GM23248 (cell line): ENCODE measurements around the gene SELENOT. TPM values are rescaled to one million over a fixed set of nuclear protein-coding genes. Genes with fewer than 3 reads are reported as not detected.

Source experiments
- DNase-seq: peaks from one replicate; pipeline ENCODE4 v3.0.0-alpha.2; 2015
- H2AFZ ChIP-seq: fragments of 200-600 bp; sonication (generic); 2 replicates; pipeline ENCODE4 v1.6.1; 2016; ENCODE audit warnings: antibody characterized with exemption
- H3F3A ChIP-seq: fragments of 200-600 bp; sonication (generic); 2 replicates; pipeline ENCODE4 v1.6.1; 2016; ENCODE audit warnings: mild to moderate bottlenecking, antibody characterized with exemption, mixed run types; ENCODE audit not compliant: insufficient read depth
- H3K27ac ChIP-seq: fragments of 200-600 bp; sonication (generic); 2 replicates; pipeline ENCODE4 v1.5.1; 2016; ENCODE audit warnings: mild to moderate bottlenecking
- H3K27me3 ChIP-seq: fragments of 200-600 bp; sonication (generic); replicated peaks from 2 replicates; pipeline ENCODE4 v1.6.1; 2016; ENCODE audit warnings: mild to moderate bottlenecking; ENCODE audit not compliant: insufficient read depth
- H3K36me3 ChIP-seq: fragments of 200-600 bp; sonication (generic); 2 replicates; pipeline ENCODE4 v1.6.1; 2016; ENCODE audit warnings: low read depth, mild to moderate bottlenecking
- H3K4me1 ChIP-seq: fragments of 200-600 bp; sonication (generic); 2 replicates; pipeline ENCODE4 v1.6.1; 2016; ENCODE audit warnings: mild to moderate bottlenecking; ENCODE audit not compliant: insufficient read depth
- H3K4me2 ChIP-seq: fragments of 200-600 bp; sonication (generic); one replicate; pipeline ENCODE4 v1.6.1; 2016; ENCODE audit warnings: mild to moderate bottlenecking; ENCODE audit not compliant: unreplicated experiment
- H3K4me3 ChIP-seq: fragments of 200-600 bp; sonication (generic); 2 replicates; pipeline ENCODE4 v1.5.1; 2016; ENCODE audit warnings: mild to moderate bottlenecking
- H3K79me2 ChIP-seq: fragments of 200-600 bp; sonication (generic); 2 replicates; pipeline ENCODE4 v1.6.1; 2016; ENCODE audit warnings: mild to moderate bottlenecking; ENCODE audit not compliant: insufficient read depth
- H3K9ac ChIP-seq: fragments of 200-600 bp; sonication (generic); 2 replicates; pipeline ENCODE4 v1.6.1; 2016; ENCODE audit warnings: mild to moderate bottlenecking
- H3K9me2 ChIP-seq: fragments of 200-600 bp; sonication (generic); 2 replicates; pipeline ENCODE4 v1.6.1; 2016; ENCODE audit warnings: mixed run types, mild to moderate bottlenecking, moderate library complexity; ENCODE audit not compliant: insufficient read depth
- H3K9me3 ChIP-seq: fragments of 200-600 bp; sonication (generic); one replicate; pipeline ENCODE4 v1.6.1; 2017; ENCODE audit warnings: low read depth
- H4K20me1 ChIP-seq: fragments of 200-600 bp; sonication (generic); 2 replicates; pipeline ENCODE4 v1.6.0; 2016; ENCODE audit not compliant: insufficient read depth
- EZH2 ChIP-seq: fragments of 200-600 bp; sonication (generic); IDR thresholded peaks from 2 replicates; pipeline ENCODE4 v1.6.1; 2018; ENCODE audit warnings: antibody characterized with exemption, mild to moderate bottlenecking; ENCODE audit not compliant: insufficient read depth, poor library complexity, severe bottlenecking
- EZH2phosphoT487 ChIP-seq: fragments of 200-600 bp; sonication (generic); IDR thresholded peaks from 2 replicates; pipeline ENCODE4 v1.6.1; 2018; ENCODE audit warnings: antibody characterized with exemption, moderate library complexity, mild to moderate bottlenecking, low read depth; ENCODE audit not compliant: insufficient read depth
- WGBS, 2 experiments: methylation state at CpG; one replicate each; pipeline ENCODE4 v1.1.6; 2015 to 2017; ENCODE audit warnings: low lambda C conversion rate in 2 of 2, low coverage in 1 of 2; ENCODE audit errors: missing lambda C conversion rate in 2 of 2; 5-methylcytosine and 5-hydroxymethylcytosine counted together
- in situ Hi-C: fragments of 300-500 bp; cut with MboI; formaldehyde crosslinking; loops from 2 replicates; pipeline ENCODE4 v1.15.0; 2020
- polyA plus RNA-seq: library from polyadenylated mRNA; unstranded; fragments of >200 nt; fragmentation: Nextera tagmentation; extraction: Ambion mirVana; gene quantifications from 2 replicates; pipeline ENCODE4 v1.2.1, GENCODE V29; 2016
- total RNA-seq: library from RNA; depleted of rRNA; stranded (reverse); fragments of >200 nt; shearing (Covaris generic); gene quantifications from 2 replicates; pipeline ENCODE4 v1.2.3, GENCODE V29; 2014

SELENOT gene
- total and polyA plus RNA-seq, 2 experiments from 2014 or later, result 179 to 187 TPM

- no peaks in the 10 kb centered on the region for H3K27me3 ChIP-seq
- H3K36me3 ChIP-seq, result peaks cover under 1% of the 10 kb centered on the region; the same call in 1 of the 2 replicates
- H3K9me2 ChIP-seq, result no peaks in the 10 kb centered on the region
- no peak overlapping the region for H3K4me2 ChIP-seq
- no peaks in the 10 kb centered on the region for H3K9me3 ChIP-seq
- no peak overlapping the region for H3K27ac ChIP-seq
- no peak for DNase-seq
- no peak overlapping the region for H3K4me3 ChIP-seq
- no peaks in the 10 kb centered on the region for H4K20me1 ChIP-seq
- TF ChIP-seq EZH2phosphoT487, result no peak
- TF ChIP-seq EZH2, result no peak
- in situ Hi-C loops, result no loop called here
- no peaks in the 10 kb centered on the region for H3K79me2 ChIP-seq
- 0 out of 2 replicates have a peak, but pooled peaks cover 6% of the 10 kb centered on the region for H3F3A ChIP-seq
- 97 to 100% methylated on average over 1 of the region's 1 CpG for WGBS, 2 experiments
- no peaks in the 10 kb centered on the region for H3K4me1 ChIP-seq
- H3K9ac ChIP-seq, result no peak overlapping the region
- no peak overlapping the region for H2AFZ ChIP-seq
These were observed 32.4 kb downstream of the SELENOT start for GRCh38 chr3:150635526-150635925.

GRCh38 chr3:150636258-150636657, 33.1 kb downstream of the SELENOT start:
- H3K9ac ChIP-seq, result no peak overlapping the region
- in situ Hi-C loops, result no loop called here
- no peak overlapping the region for H3K27ac ChIP-seq
- no peaks in the 10 kb centered on the region for H3K36me3 ChIP-seq
- no peak overlapping the region for H3K4me2 ChIP-seq
- no peak for TF ChIP-seq EZH2
- no peak for TF ChIP-seq EZH2phosphoT487
- H3F3A ChIP-seq, result 0 out of 2 replicates have a peak, but pooled peaks cover 6% of the 10 kb centered on the region
- H3K4me3 ChIP-seq, result no peak overlapping the region
- no peaks in the 10 kb centered on the region for H3K79me2 ChIP-seq
- no peaks in the 10 kb centered on the region for H3K27me3 ChIP-seq
- no peaks in the 10 kb centered on the region for H3K9me3 ChIP-seq
- 95 to 98% methylated on average over 5 of the region's 5 CpGs for WGBS, 2 experiments
- H2AFZ ChIP-seq, result no peak overlapping the region
- H4K20me1 ChIP-seq, result no peaks in the 10 kb centered on the region
- no peaks in the 10 kb centered on the region for H3K9me2 ChIP-seq
- no peak for DNase-seq
- H3K4me1 ChIP-seq, result no peaks in the 10 kb centered on the region

- H3K79me2 ChIP-seq, result no peaks in the 10 kb centered on the region
- H3F3A ChIP-seq, result 0 out of 2 replicates have a peak, but pooled peaks cover 6% of the 10 kb centered on the region
- no peak overlapping the region for H3K9ac ChIP-seq
- H3K4me2 ChIP-seq, result no peak overlapping the region
- H4K20me1 ChIP-seq, result no peaks in the 10 kb centered on the region
- no peaks in the 10 kb centered on the region for H3K9me2 ChIP-seq
- no peaks in the 10 kb centered on the region for H3K4me1 ChIP-seq
- no peaks in the 10 kb centered on the region for H3K27me3 ChIP-seq
- H3K36me3 ChIP-seq, result no peaks in the 10 kb centered on the region
- in situ Hi-C loops, result no loop called here
- no peak for TF ChIP-seq EZH2
- no peak for TF ChIP-seq EZH2phosphoT487
- no peak overlapping the region for H2AFZ ChIP-seq
- no peak overlapping the region for H3K4me3 ChIP-seq
- H3K27ac ChIP-seq, result no peak overlapping the region
- H3K9me3 ChIP-seq, result no peaks in the 10 kb centered on the region
- 52% methylated on average over 5 of the region's 5 CpGs for WGBS, 2 experiments
- DNase-seq, result peak; percentile 21
These were observed 36.1 kb downstream of the SELENOT start for GRCh38 chr3:150639262-150639661.

GRCh38 chr3:150640256-150640655, 37.1 kb downstream of the SELENOT start:
- no peak overlapping the region for H3K9ac ChIP-seq
- WGBS, 2 experiments, result 91 to 94% methylated on average over 12 of the region's 12 CpGs
- no peak for TF ChIP-seq EZH2phosphoT487
- no peak for TF ChIP-seq EZH2

More at GRCh38 chr3:150640256-150640655, 37.1 kb downstream of the SELENOT start:
- no peaks in the 10 kb centered on the region for H3K36me3 ChIP-seq
- H3F3A ChIP-seq, result 0 out of 2 replicates have a peak, but pooled peaks cover 4% of the 10 kb centered on the region
- no peaks in the 10 kb centered on the region for H3K27me3 ChIP-seq
- H3K4me2 ChIP-seq, result no peak overlapping the region
- DNase-seq, result no peak
- H3K4me1 ChIP-seq, result no peaks in the 10 kb centered on the region
- no peak overlapping the region for H2AFZ ChIP-seq
- no peaks in the 10 kb centered on the region for H4K20me1 ChIP-seq
- H3K4me3 ChIP-seq, result no peak overlapping the region
- no peaks in the 10 kb centered on the region for H3K9me2 ChIP-seq
- H3K27ac ChIP-seq, result no peak overlapping the region
- H3K79me2 ChIP-seq, result no peaks in the 10 kb centered on the region
- in situ Hi-C loops, result no loop called here
- H3K9me3 ChIP-seq, result no peaks in the 10 kb centered on the region
